Nephron progenitor cell (in vitro differentiated cells): ENCODE measurements around the gene TRERF1.
"Not testable (repeated sequence)": the region's sequence is repeated elsewhere in the genome, so short reads cannot be mapped to it uniquely, and the experiment has no call there.

Experiments
- DNase-seq: peaks from one replicate; pipeline ENCODE4 v3.0.0; 2021
- H3K27ac Mint-ChIP-seq: 2 replicates; pipeline ENCODE4 v1.8.0; 2021; ENCODE audit warnings: mild to moderate bottlenecking, moderate library complexity, mixed read lengths
- H3K27me3 Mint-ChIP-seq: 2 replicates; pipeline ENCODE4 v1.8.0; 2021; ENCODE audit warnings: mild to moderate bottlenecking, low read depth, mixed read lengths; ENCODE audit not compliant: poor library complexity
- H3K36me3 Mint-ChIP-seq: 2 replicates; pipeline ENCODE4 v1.8.0; 2021; ENCODE audit warnings: low read depth, mixed read lengths
- H3K4me1 Mint-ChIP-seq: 2 replicates; pipeline ENCODE4 v1.8.0; 2021; ENCODE audit warnings: mixed read lengths
- H3K4me3 Mint-ChIP-seq: 2 replicates; pipeline ENCODE4 v1.8.0; 2021; ENCODE audit warnings: mild to moderate bottlenecking, moderate library complexity, mixed read lengths
- H3K9me3 Mint-ChIP-seq: 2 replicates; pipeline ENCODE4 v1.8.0; 2021; ENCODE audit warnings: mild to moderate bottlenecking, moderate library complexity, mixed read lengths
- CTCF ChIP-seq: fragments of 200-600 bp; sonication (generic); IDR thresholded peaks from 2 replicates; pipeline ENCODE4 v1.5.0; 2021; ENCODE audit warnings: antibody characterized with exemption

TRERF1 gene

DNA sequence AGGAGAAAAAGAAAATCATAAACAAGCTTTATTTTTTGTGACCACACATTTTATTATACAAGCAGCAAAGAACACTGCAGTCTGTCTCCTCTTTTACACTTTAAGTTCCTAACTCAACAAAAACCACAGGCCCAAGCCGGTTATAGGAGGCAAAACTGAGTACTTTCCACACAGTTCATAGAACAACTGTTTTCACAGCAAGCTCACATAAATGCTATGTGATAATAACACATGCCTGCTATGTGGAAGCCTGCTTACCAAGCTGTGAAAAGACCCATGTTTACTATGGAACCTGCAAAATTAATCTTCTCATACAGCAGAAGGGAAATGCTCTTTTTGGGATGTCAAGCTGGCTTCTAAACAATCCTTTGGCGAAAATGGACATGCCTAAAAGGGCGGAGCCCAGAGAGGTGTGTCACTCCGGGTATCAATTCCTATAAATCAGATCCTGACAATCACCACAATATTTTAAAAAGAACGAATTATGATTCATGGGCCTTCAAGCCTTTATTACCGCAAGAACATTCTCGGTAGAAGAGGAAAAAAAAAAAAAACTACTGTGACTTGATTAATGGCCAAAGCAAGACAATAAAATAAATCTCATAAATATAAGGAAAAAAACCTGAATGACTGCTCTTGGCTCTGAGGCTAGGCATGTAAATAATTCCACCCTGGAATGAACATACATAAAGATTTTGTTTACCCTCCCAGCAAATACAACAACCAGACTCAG, 2.6 kb downstream of the TRERF1 start:
- Mint-ChIP-seq H3K9me3 (peaks cover 10% of the 10 kb centered on the region), H3K4me3 (peak overlapping the region; percentile 98), H3K4me1 (peaks cover 46% of the 10 kb centered on the region), H3K36me3 (peaks cover 5% of the 10 kb centered on the region), H3K27ac (no peak overlapping the region), H3K27me3 (peaks cover 73% of the 10 kb centered on the region)
- DNase-seq: no peak
- TF ChIP-seq CTCF: no peak

GRCh38 chr6:42448391-42448790, 3.3 kb downstream of the TRERF1 start:
- Mint-ChIP-seq H3K36me3 (peaks cover 5% of the 10 kb centered on the region), H3K9me3 (peaks cover 10% of the 10 kb centered on the region), H3K27ac (no peak overlapping the region), H3K27me3 (peaks cover 78% of the 10 kb centered on the region), H3K4me3 (no peak overlapping the region), H3K4me1 (peaks cover 41% of the 10 kb centered on the region)
- no peak for TF ChIP-seq CTCF
- DNase-seq: no peak

GRCh38 chr6:42446996-42447395, 4.7 kb downstream of the TRERF1 start:
- Mint-ChIP-seq H3K4me3 (no peak overlapping the region), H3K27me3 (peaks cover 78% of the 10 kb centered on the region), H3K4me1 (peaks cover 43% of the 10 kb centered on the region), H3K9me3 (peaks cover 10% of the 10 kb centered on the region), H3K36me3 (peaks cover 5% of the 10 kb centered on the region), H3K27ac (no peak overlapping the region)
- no peak for TF ChIP-seq CTCF
- no peak for DNase-seq

DNA sequence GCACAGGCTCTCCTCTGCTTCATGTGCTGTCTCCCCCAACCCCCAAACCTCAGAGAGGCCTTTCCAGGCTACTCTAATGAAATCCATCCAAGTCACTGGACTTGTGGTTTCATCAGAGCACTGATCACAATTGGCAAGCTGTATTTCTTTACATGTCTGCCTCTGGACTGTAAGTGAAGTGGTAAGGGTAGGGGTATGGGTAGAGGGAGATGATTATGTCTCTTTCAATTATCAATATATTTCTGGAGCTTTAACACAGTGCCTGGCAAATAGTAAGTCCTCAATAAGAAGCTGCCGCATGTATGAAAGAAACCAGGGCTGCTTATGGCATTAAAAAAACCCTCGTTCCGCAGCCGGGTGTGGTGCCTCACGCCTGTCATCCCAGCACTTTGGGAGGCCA, 5.4 kb downstream of the TRERF1 start:
- Mint-ChIP-seq H3K4me1 (peaks cover 47% of the 10 kb centered on the region), H3K9me3 (peaks cover 10% of the 10 kb centered on the region), H3K27ac (no peak overlapping the region), H3K27me3 (peaks cover 72% of the 10 kb centered on the region), H3K36me3 (peaks cover 5% of the 10 kb centered on the region), H3K4me3 (no peak overlapping the region)
- no peak for TF ChIP-seq CTCF
- DNase-seq: no peak

- Mint-ChIP-seq H3K4me1 (peaks cover 48% of the 10 kb centered on the region), H3K9me3 (peaks cover 10% of the 10 kb centered on the region), H3K27me3 (peaks cover 70% of the 10 kb centered on the region)
- H3K36me3 Mint-ChIP-seq, H3K27ac Mint-ChIP-seq, DNase-seq, H3K4me3 Mint-ChIP-seq: not testable (repeated sequence)
Observed at GRCh38 chr6:42445955-42446354, 5.8 kb downstream of the TRERF1 start.

- H3K36me3 Mint-ChIP-seq: peaks cover 5% of the 10 kb centered on the region
- peaks cover 46% of the 10 kb centered on the region for H3K4me1 Mint-ChIP-seq
- DNase-seq: no peak
- TF ChIP-seq CTCF: no peak
- H3K9me3 Mint-ChIP-seq: peaks cover 10% of the 10 kb centered on the region
- peaks cover 56% of the 10 kb centered on the region for H3K27me3 Mint-ChIP-seq
- H3K27ac Mint-ChIP-seq: no peak overlapping the region
- no peak overlapping the region for H3K4me3 Mint-ChIP-seq
Observed at GRCh38 chr6:42443312-42444060, 8.2 kb downstream of the TRERF1 start.
